GM12878 (cell line): ENCODE data around the gene SNED1. TPM values are rescaled to one million over a fixed set of nuclear protein-coding genes. Genes with fewer than 3 reads are reported as not detected.
A peak's percentile ranks its signal among the peaks of the same experiment; 100 is the strongest.

Source experiments
- ATAC-seq: fragments of 200-7000 bp; cut with Tn5 transposase; 3 replicates; pipeline ENCODE4 v1.9.1; 2020; ENCODE audit warnings: mild to moderate bottlenecking, moderate library complexity
- BruUV-seq: library from RNA; stranded (reverse); fragments of 400-500 nt; replicated peaks from 2 replicates; lab custom pipeline; 2021; lab: Mats Ljungman, UMichigan
- CTCF ChIA-PET: fragments of 300-600 bp; sonication (Branson Sonifier 250); formaldehyde crosslinking; extraction: SDS; loops from one replicate; lab custom pipeline; 2021; ENCODE audit warnings: inconsistent platforms; lab: Yijun Ruan, JAX
- POLR2A ChIA-PET: fragments of 350-600 bp; formaldehyde crosslinking; extraction: SDS; loops from one replicate; lab custom pipeline; 2021; ENCODE audit warnings: inconsistent platforms; lab: Charles Lee
- RAD21 ChIA-PET: fragments of 300-600 bp; sonication (Branson Sonifier 250); formaldehyde crosslinking; loops from one replicate; lab custom pipeline; 2023; ENCODE audit warnings: antibody characterized with exemption; ENCODE audit not compliant: unreplicated experiment; lab: Charles Lee
- SMC1A ChIA-PET: fragments of 300-600 bp; sonication (Branson Sonifier 250); formaldehyde crosslinking; loops from one replicate; lab custom pipeline; 2023; ENCODE audit not compliant: unreplicated experiment, uncharacterized antibody; lab: Charles Lee
- DNase-seq: peaks from one replicate; pipeline ENCODE4 v3.0.0-alpha.2; 2011; ENCODE audit warnings: low read depth, low spot score
- FAIRE-seq: peaks from 3 replicates; lab custom pipeline; 2011; peaks lifted over from hg19 to GRCh38; lab: Jason Lieb, UNC
- H2AFZ ChIP-seq: 2 replicates; pipeline ENCODE4 v1.6.0; 2011; ENCODE audit warnings: low read depth, low read length, control low read depth; ENCODE audit not compliant: control insufficient read depth
- H3K27ac ChIP-seq: 2 replicates; pipeline ENCODE4 v1.5.1; 2011; ENCODE audit warnings: control low read depth; ENCODE audit not compliant: control insufficient read depth, insufficient read depth
- H3K27me3 ChIP-seq, 2 experiments: replicated peaks in 1 of 2; 2 replicates each; pipeline versions ENCODE4 v1.6.0 to v1.6.1; 2011; ENCODE audit warnings: low read length in 1 of 2; ENCODE audit not compliant: control insufficient read depth in 2 of 2, insufficient read depth in 2 of 2
- H3K36me3 ChIP-seq, 2 experiments: 2 replicates each; pipeline ENCODE4 v1.5.1; 2011; ENCODE audit warnings: low read length in 1 of 2; ENCODE audit not compliant: control insufficient read depth in 2 of 2, insufficient read depth in 2 of 2
- H3K4me1 ChIP-seq: 2 replicates; pipeline ENCODE4 v1.6.1; 2011; ENCODE audit warnings: mild to moderate bottlenecking, low read length, moderate library complexity, mixed read lengths; ENCODE audit not compliant: control insufficient read depth, insufficient read depth
- H3K4me2 ChIP-seq: 2 replicates; pipeline ENCODE4 v1.6.0; 2011; ENCODE audit warnings: control low read depth; ENCODE audit not compliant: control insufficient read depth, insufficient read depth
- H3K4me3 ChIP-seq: fragments of 200-600 bp; sonication (generic); 2 replicates; pipeline ENCODE4 v1.5.1; 2016
- H3K79me2 ChIP-seq: 2 replicates; pipeline ENCODE4 v1.6.0; 2011; ENCODE audit warnings: low read length; ENCODE audit not compliant: control insufficient read depth, insufficient read depth
- H3K9ac ChIP-seq: 2 replicates; pipeline ENCODE4 v1.8.0; 2011; ENCODE audit warnings: low read length, control low read depth, mixed read lengths; ENCODE audit not compliant: control insufficient read depth, insufficient read depth
- H3K9me3 ChIP-seq: replicated peaks from 3 replicates; pipeline ENCODE4 v1.5.1; 2011; ENCODE audit warnings: mild to moderate bottlenecking, low read length; ENCODE audit not compliant: control insufficient read depth, insufficient read depth
- H4K20me1 ChIP-seq: 2 replicates; pipeline ENCODE4 v1.6.0; 2011; ENCODE audit not compliant: control insufficient read depth, insufficient read depth
- EED ChIP-seq: sonication (generic); IDR thresholded peaks from 2 replicates; pipeline ENCODE4 v1.6.1; 2016; ENCODE audit warnings: antibody characterized with exemption, low read depth
- FOXK2 ChIP-seq: fragments of 450-650 bp; IDR thresholded peaks from 2 replicates; pipeline ENCODE4 v1.6.1; 2017; ENCODE audit warnings: mild to moderate bottlenecking, moderate library complexity
- IRF5 ChIP-seq: fragments of 450-650 bp; IDR thresholded peaks from 2 replicates; pipeline ENCODE4 v1.6.1; 2017; ENCODE audit warnings: borderline replicate concordance
- JUND ChIP-seq: IDR thresholded peaks from 2 replicates; pipeline ENCODE4 v1.6.1; 2012; ENCODE audit warnings: low read depth, mild to moderate bottlenecking, low read length, improper control_type of control experiment, moderate library complexity
- KDM1A ChIP-seq: fragments of 200-600 bp; sonication (generic); IDR thresholded peaks from 2 replicates; pipeline ENCODE4 v1.6.1; 2016; ENCODE audit warnings: borderline replicate concordance
- MYC ChIP-seq: IDR thresholded peaks from 2 replicates; pipeline ENCODE4 v1.6.1; 2011; ENCODE audit warnings: mild to moderate bottlenecking, low read length, moderate library complexity, inconsistent platforms; ENCODE audit not compliant: insufficient read depth, insufficient replicate concordance, insufficient read length, severe bottlenecking
- NR2C1 ChIP-seq: fragments of 450-650 bp; IDR thresholded peaks from 2 replicates; pipeline ENCODE4 v1.6.1; 2017; ENCODE audit warnings: antibody characterized with exemption, mild to moderate bottlenecking, moderate library complexity
- POLR2A ChIP-seq: IDR thresholded peaks from 2 replicates; pipeline ENCODE4 v1.6.1; 2011; ENCODE audit warnings: low read depth, mild to moderate bottlenecking, low read length
- RBBP5 ChIP-seq: fragments of 200-600 bp; sonication (generic); conservative IDR thresholded peaks from 2 replicates; pipeline ENCODE4 v1.6.1; 2016
- SRF ChIP-seq, 2 experiments: IDR thresholded peaks; 2 replicates each; pipeline ENCODE4 v1.6.1; 2011; ENCODE audit warnings: low read depth in 2 of 2, low read length in 2 of 2, mild to moderate bottlenecking in 1 of 2, moderate library complexity in 1 of 2
- STAT3 ChIP-seq: IDR thresholded peaks from 2 replicates; pipeline ENCODE4 v1.6.1; 2011; ENCODE audit warnings: low read depth, low read length, improper control_type of control experiment
- SUPT20H ChIP-seq: IDR thresholded peaks from 2 replicates; pipeline ENCODE4 v1.6.1; 2011; ENCODE audit warnings: low read depth, mild to moderate bottlenecking, low read length, moderate library complexity, borderline replicate concordance; ENCODE audit not compliant: control insufficient read depth
- WGBS: methylation state at CpG from one replicate; pipeline ENCODE4 v1.1.6; 2016; ENCODE audit warnings: low lambda C conversion rate; ENCODE audit not compliant: insufficient replicate concordance, insufficient coverage; ENCODE audit errors: missing lambda C conversion rate; 5-methylcytosine and 5-hydroxymethylcytosine counted together
- in situ Hi-C: fragments of 300-500 bp; cut with MboI; formaldehyde crosslinking; loops from 9 replicates; pipeline ENCODE4 v1.14.3; 2018; ENCODE audit warnings: mixed read lengths
- intact Hi-C: fragments of 100-400 bp; cut with micrococcal nuclease; formaldehyde crosslinking; loops from one replicate; pipeline ENCODE4 v1.14.2; 2022; ENCODE audit not compliant: unreplicated experiment
- polyA plus RNA-seq, 11 experiments: library from polyadenylated mRNA; depleted of rRNA in 4 of 11; unstranded in 6 of 11; stranded (reverse) in 5 of 11; fragments of >200 nt; fragmentation: Nextera tagmentation in 4 of 11; fragmentation: Illumina TruSeq in 1 of 11; extraction: Ambion mirVana in 4 of 11; extraction: Trizol in 1 of 11; gene quantifications; 1 replicate in 1 of 11; 2 replicates in 10 of 11; pipeline versions ENCODE4 v1.2.1 to v1.2.3, GENCODE V29; 2011 to 2016; ENCODE audit warnings: inconsistent platforms in 2 of 11, missing spikeins in 2 of 11, low read depth in 1 of 11
- total RNA-seq, 4 experiments: library from RNA; depleted of rRNA in 3 of 4; stranded (reverse); fragments of >200 nt in 3 of 4; fragmentation: Illumina TruSeq in 1 of 4; extraction: Trizol in 1 of 4; gene quantifications; 2 replicates each; pipeline versions ENCODE4 v1.2.1 to v1.2.3, GENCODE V29; 2013 to 2021

The SNED1 gene
- total and polyA plus RNA-seq, 10 of the 15 experiments (the other 5 are each of a cell fraction or from before 2014, with no cell fraction given) = 0.05 to 8.4 (median 3.0) TPM

- TF ChIP-seq STAT3 (no peak), POLR2A (no peak), IRF5 (no peak), EED (no peak), SUPT20H (no peak), JUND (no peak), MYC (no peak), RBBP5 (no peak)
These were observed 48.4 kb upstream of the SNED1 start (continued) for GRCh38 chr2:240949791-240950705.

GRCh38 chr2:240951045-240951594, 47.3 kb upstream of the SNED1 start:
- POLR2A ChIA-PET = no interaction called here
- BruUV-seq = no TSS peak
- no peak overlapping the region for H3K4me2 ChIP-seq
- no peak overlapping the region for H2AFZ ChIP-seq
- H3K9ac ChIP-seq = no peak overlapping the region
- RAD21 ChIA-PET = no interaction called here
- no peak for FAIRE-seq
- intact Hi-C loops = no loop called here
- SMC1A ChIA-PET = interaction anchor here (0.7 kb wide), 1 partner anchor 587 kb away, joined by 3 read pairs; no protein-coding TSS in a partner anchor
- no peaks in the 10 kb centered on the region for H3K9me3 ChIP-seq
- ATAC-seq = no peak
- no peaks in the 10 kb centered on the region for H3K4me1 ChIP-seq
- H3K36me3 ChIP-seq = no peaks in the 10 kb centered on the region
- no peaks in the 10 kb centered on the region; a peak in 2 of 4 replicates for H3K27me3 ChIP-seq
- no peak for TF ChIP-seq KDM1A
- 0 out of 2 replicates have a peak, but pooled peaks have one; percentile 7 for TF ChIP-seq FOXK2
- TF ChIP-seq SRF (IDR thresholded peaks at IDR 0.05; ENCODE audit: low read depth in 2 of 2, low read length in 2 of 2) = no peak
- no peak for TF ChIP-seq NR2C1
- TF ChIP-seq, all 136 proteins: peak for 1
- H4K20me1 ChIP-seq = no peaks in the 10 kb centered on the region
- in situ Hi-C loops = no loop called here
- H3K27ac ChIP-seq = no peak overlapping the region
- CTCF ChIA-PET = no interaction called here
- WGBS = 10% methylated on average over 3 of the region's 3 CpGs
- DNase-seq = no peak
- H3K4me3 ChIP-seq = no peak overlapping the region
- no peaks in the 10 kb centered on the region for H3K79me2 ChIP-seq
